AG09319 (cell line): ENCODE data around the gene RMDN3.

ENCODE experiments used
- DNase-seq: peaks from one replicate; pipeline ENCODE4 v3.0.0-alpha.2; 2010; ENCODE audit warnings: low read depth; ENCODE audit errors: extremely low read depth
- CTCF ChIP-seq: IDR thresholded peaks from 2 replicates; pipeline ENCODE4 v1.5.1; 2011; ENCODE audit warnings: low read depth, mild to moderate bottlenecking, inconsistent platforms, low read length, moderate library complexity

Gene RMDN3

GRCh38 chr15:40767838-40768500 lies 12.9 kb upstream of the RMDN3 start:
- TF ChIP-seq CTCF = no peak
- DNase-seq = no peak

- TF ChIP-seq CTCF = no peak
- DNase-seq = no peak
Measured at GRCh38 chr15:40766906-40767837, 12.1 kb upstream of the RMDN3 start.

- no peak for TF ChIP-seq CTCF
- no peak for DNase-seq
Measured at GRCh38 chr15:40766194-40766815, 11.3 kb upstream of the RMDN3 start.

- no peak for TF ChIP-seq CTCF
- no peak for DNase-seq
Measured at GRCh38 chr15:40764629-40765103, 9.6 kb upstream of the RMDN3 start.

- no peak for DNase-seq
- TF ChIP-seq CTCF = peak; percentile 24
Measured at GRCh38 chr15:40763801-40764628, 9.0 kb upstream of the RMDN3 start, which contains the start of gene GCHFR. TSS of gene GCHFR (plus strand) at chr15:40764068. CDS start at chr15:40764181, 113 bp downstream.

- no peak for DNase-seq
- TF ChIP-seq CTCF = no peak
Measured at GRCh38 chr15:40762919-40763800, 8.1 kb upstream of the RMDN3 start.
